ENCODE results near the gene NEUROD2. TPM values are rescaled to one million over a fixed set of nuclear protein-coding genes. Genes with fewer than 3 reads are reported as not detected.

NEUROD2 gene
- polyA plus RNA-seq, 1 donor from 2014 or later = not detected

- no peaks in the 10 kb centered on the region for H3K9me3 ChIP-seq (ENCODE audit: low read length)
- no peak overlapping the region for H3K4me3 ChIP-seq (ENCODE audit: low read length)
- no peaks in the 10 kb centered on the region for H3K27me3 ChIP-seq (ENCODE audit: insufficient read depth, low read depth, low read length)
- H3K79me2 ChIP-seq (replicated peaks; ENCODE audit: insufficient read depth, low read length) = peaks cover 18% of the 10 kb centered on the region
- no peak overlapping the region for H3K27ac ChIP-seq (ENCODE audit: low read length)
- H3K36me3 ChIP-seq (ENCODE audit: insufficient read depth, low read length) = no peaks in the 10 kb centered on the region
- no peaks in the 10 kb centered on the region for H4K20me1 ChIP-seq (ENCODE audit: insufficient read depth)
- H3K4me2 ChIP-seq (ENCODE audit: low read length) = no peak overlapping the region
- H3K9ac ChIP-seq (ENCODE audit: low read length) = no peak overlapping the region
- no peak overlapping the region for H2AFZ ChIP-seq (ENCODE audit: low read depth, low read length)
- TF ChIP-seq SMC3 (conservative IDR thresholded peaks at IDR 0.05; ENCODE audit: poor library complexity) = no peak
- TF ChIP-seq RAD21 (conservative IDR thresholded peaks at IDR 0.05) = no peak
- TF ChIP-seq EP300 (conservative IDR thresholded peaks at IDR 0.05; ENCODE audit: poor library complexity, severe bottlenecking) = no peak
- no peaks in the 10 kb centered on the region for H3F3A ChIP-seq (ENCODE audit: insufficient read depth, low read length, poor library complexity, severe bottlenecking)
- no peaks in the 10 kb centered on the region for H3K9me2 ChIP-seq (ENCODE audit: insufficient read depth, low read length)
These were observed 33.4 kb upstream of the NEUROD2 start for GRCh38 chr17:39641097-39641496.

DNA sequence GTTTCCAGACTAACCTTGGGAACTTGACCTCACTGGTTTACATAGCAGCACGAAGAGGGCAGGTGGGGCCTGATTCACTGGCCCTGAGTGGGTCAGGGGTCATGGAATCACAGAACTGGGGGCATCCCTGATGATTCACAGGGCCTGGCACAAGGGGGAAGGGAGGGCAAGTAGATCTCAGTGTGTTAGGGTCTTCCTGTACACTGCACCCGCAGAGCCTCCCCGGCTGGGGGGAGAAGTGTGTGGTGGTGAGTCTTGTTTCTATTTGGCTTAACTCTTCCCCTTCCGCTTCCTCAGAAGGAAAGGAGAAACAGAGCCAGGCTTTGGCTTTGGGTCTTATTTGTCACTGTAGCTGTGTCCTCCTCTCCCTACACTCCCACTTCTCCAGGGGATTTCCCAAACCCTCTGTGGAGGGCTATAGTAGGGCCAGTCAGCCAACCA is 32.9 kb upstream of the NEUROD2 start:
- Histone ChIP-seq H3K27me3 (ENCODE audit: insufficient read depth, low read depth, low read length) (no peaks in the 10 kb centered on the region), H4K20me1 (ENCODE audit: insufficient read depth) (no peaks in the 10 kb centered on the region), H3K27ac (ENCODE audit: low read length) (no peak overlapping the region), H3K9me2 (ENCODE audit: insufficient read depth, low read length) (no peaks in the 10 kb centered on the region), H3K4me3 (ENCODE audit: low read length) (no peak overlapping the region), H3K9me3 (ENCODE audit: low read length) (no peaks in the 10 kb centered on the region), H3F3A (ENCODE audit: insufficient read depth, low read length, poor library complexity, severe bottlenecking) (no peaks in the 10 kb centered on the region), H2AFZ (ENCODE audit: low read depth, low read length) (no peak overlapping the region), H3K36me3 (ENCODE audit: insufficient read depth, low read length) (no peaks in the 10 kb centered on the region), H3K79me2 (replicated peaks; ENCODE audit: insufficient read depth, low read length) (peaks cover 18% of the 10 kb centered on the region), H3K9ac (ENCODE audit: low read length) (no peak overlapping the region), H3K4me2 (ENCODE audit: low read length) (no peak overlapping the region)
- TF ChIP-seq MXI1 (conservative IDR thresholded peaks at IDR 0.05; ENCODE audit: poor library complexity, severe bottlenecking) (no peak), EP300 (conservative IDR thresholded peaks at IDR 0.05; ENCODE audit: poor library complexity, severe bottlenecking) (no peak), RAD21 (conservative IDR thresholded peaks at IDR 0.05) (no peak), POLR2AphosphoS5 (IDR thresholded peaks at IDR 0.05) (no peak), EZH2 (IDR thresholded peaks at IDR 0.05; ENCODE audit: borderline replicate concordance, insufficient read depth, low read length, poor library complexity, severe bottlenecking) (no peak), TAF1 (IDR thresholded peaks at IDR 0.05; ENCODE audit: low read depth) (no peak), SMC3 (conservative IDR thresholded peaks at IDR 0.05; ENCODE audit: poor library complexity) (no peak)
- TF ChIP-seq, protein P1, sequence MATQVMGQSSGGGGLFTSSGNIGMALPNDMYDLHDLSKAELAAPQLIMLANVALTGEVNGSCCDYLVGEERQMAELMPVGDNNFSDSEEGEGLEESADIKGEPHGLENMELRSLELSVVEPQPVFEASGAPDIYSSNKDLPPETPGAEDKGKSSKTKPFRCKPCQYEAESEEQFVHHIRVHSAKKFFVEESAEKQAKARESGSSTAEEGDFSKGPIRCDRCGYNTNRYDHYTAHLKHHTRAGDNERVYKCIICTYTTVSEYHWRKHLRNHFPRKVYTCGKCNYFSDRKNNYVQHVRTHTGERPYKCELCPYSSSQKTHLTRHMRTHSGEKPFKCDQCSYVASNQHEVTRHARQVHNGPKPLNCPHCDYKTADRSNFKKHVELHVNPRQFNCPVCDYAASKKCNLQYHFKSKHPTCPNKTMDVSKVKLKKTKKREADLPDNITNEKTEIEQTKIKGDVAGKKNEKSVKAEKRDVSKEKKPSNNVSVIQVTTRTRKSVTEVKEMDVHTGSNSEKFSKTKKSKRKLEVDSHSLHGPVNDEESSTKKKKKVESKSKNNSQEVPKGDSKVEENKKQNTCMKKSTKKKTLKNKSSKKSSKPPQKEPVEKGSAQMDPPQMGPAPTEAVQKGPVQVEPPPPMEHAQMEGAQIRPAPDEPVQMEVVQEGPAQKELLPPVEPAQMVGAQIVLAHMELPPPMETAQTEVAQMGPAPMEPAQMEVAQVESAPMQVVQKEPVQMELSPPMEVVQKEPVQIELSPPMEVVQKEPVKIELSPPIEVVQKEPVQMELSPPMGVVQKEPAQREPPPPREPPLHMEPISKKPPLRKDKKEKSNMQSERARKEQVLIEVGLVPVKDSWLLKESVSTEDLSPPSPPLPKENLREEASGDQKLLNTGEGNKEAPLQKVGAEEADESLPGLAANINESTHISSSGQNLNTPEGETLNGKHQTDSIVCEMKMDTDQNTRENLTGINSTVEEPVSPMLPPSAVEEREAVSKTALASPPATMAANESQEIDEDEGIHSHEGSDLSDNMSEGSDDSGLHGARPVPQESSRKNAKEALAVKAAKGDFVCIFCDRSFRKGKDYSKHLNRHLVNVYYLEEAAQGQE (IDR thresholded peaks at IDR 0.05; ENCODE audit: borderline replicate concordance) = no peak
- TF ChIP-seq, protein P2, sequence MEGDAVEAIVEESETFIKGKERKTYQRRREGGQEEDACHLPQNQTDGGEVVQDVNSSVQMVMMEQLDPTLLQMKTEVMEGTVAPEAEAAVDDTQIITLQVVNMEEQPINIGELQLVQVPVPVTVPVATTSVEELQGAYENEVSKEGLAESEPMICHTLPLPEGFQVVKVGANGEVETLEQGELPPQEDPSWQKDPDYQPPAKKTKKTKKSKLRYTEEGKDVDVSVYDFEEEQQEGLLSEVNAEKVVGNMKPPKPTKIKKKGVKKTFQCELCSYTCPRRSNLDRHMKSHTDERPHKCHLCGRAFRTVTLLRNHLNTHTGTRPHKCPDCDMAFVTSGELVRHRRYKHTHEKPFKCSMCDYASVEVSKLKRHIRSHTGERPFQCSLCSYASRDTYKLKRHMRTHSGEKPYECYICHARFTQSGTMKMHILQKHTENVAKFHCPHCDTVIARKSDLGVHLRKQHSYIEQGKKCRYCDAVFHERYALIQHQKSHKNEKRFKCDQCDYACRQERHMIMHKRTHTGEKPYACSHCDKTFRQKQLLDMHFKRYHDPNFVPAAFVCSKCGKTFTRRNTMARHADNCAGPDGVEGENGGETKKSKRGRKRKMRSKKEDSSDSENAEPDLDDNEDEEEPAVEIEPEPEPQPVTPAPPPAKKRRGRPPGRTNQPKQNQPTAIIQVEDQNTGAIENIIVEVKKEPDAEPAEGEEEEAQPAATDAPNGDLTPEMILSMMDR (IDR thresholded peaks at IDR 0.05; ENCODE audit: poor library complexity, severe bottlenecking) = no peak

All from neural cell (in vitro differentiated cells).